ENCODE measurements around the gene PTDSS2.
A peak's percentile ranks its signal among the peaks of the same experiment; 100 is the strongest.
"Not testable (repeated sequence)": the region's sequence is repeated elsewhere in the genome, so short reads cannot be mapped to it uniquely, and the experiment has no call there.

The PTDSS2 gene

GRCh38 chr11:414318-414857 lies 35.7 kb upstream of the PTDSS2 start:
- no peak for DNase-seq

- DNase-seq: no peak
These were observed 34.4 kb upstream of the PTDSS2 start for GRCh38 chr11:415640-416041.

DNA sequence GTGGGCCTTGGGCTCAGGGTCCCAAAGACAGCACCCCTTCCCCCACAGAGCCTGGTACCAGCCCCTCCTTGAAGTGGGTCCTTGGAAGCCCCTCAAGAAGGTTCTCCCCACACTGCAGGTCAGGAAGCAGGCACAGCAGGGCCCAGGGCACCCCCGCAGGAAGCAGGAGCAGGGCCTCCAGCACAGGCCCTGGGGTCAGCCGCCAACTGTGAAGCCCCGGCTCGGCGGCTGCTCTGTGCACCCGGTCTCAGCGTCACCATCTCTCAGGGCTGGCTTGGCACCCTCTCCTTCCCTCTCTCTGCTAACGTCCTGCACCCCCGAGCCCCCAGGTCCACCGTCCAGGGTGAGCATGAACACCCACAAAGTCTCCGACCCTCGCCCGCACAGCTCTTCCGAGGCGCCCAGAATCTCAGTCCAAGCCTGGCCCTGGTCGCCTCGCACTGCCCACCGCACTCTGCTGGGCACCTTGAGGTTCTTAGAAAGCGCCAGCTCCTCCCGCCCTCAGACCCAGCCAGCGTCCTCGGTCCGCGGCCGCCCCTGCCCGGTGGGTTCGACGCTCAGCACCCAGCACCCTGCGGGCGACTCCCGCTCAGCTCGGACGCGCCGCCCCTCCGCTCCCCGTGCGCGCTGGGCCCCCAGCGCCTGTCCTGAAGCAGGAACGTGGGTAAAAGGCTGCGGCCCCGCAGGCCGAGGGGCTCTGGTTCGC lies 33.9 kb upstream of the PTDSS2 start:
- DNase-seq: no peak

- peak; percentile 57 for DNase-seq
These were observed 33.1 kb upstream of the PTDSS2 start for GRCh38 chr11:416757-417621.

- DNase-seq: no peak
These were observed 32.3 kb upstream of the PTDSS2 start for GRCh38 chr11:417652-418342.

DNA sequence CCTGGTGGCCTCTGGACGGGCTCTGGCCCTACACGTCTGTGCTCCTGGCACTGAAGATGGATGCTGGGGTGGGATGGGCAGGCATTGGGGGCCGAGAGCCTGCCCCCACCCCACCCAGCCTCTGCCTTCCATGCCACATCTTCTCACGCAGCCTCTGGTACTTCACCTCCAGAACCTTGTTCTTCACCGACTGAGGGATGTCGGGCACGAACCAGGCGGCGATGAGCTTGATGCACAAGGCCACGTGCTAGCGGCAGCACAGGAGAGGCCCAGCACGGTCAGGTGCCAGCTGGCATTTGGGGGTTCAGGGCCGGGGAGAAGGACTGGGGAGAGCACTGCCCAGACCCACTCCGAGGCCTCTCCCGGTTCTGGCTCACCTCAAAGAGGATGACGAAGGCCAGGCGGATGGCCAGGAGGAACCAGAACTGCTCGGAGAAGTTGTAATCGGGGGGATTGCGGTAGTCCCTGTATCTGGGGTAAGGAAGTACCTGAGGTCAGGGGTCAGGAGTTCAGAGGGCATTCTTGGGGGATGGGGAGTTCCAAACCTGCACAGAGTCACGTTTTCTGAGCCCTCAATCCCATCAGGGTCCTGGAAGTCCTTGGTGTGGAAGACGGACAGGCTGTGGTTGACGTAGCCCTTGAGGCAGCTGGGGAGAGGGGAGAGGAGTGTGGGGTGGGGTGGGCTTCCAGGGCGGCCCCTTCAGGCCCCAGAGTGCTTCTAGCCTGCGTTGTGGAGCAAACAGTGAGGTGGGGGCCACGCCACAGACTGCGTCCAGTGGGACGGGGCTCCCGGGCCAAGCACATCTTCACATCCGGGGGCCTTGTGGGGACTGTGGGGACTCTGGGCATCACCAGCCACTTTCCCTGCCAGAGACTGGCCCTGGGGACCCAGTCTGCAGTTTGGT lies 31.5 kb upstream of the PTDSS2 start:
- no peak for DNase-seq

GRCh38 chr11:419248-420005 lies 30.7 kb upstream of the PTDSS2 start:
- DNase-seq: no peak

DNA sequence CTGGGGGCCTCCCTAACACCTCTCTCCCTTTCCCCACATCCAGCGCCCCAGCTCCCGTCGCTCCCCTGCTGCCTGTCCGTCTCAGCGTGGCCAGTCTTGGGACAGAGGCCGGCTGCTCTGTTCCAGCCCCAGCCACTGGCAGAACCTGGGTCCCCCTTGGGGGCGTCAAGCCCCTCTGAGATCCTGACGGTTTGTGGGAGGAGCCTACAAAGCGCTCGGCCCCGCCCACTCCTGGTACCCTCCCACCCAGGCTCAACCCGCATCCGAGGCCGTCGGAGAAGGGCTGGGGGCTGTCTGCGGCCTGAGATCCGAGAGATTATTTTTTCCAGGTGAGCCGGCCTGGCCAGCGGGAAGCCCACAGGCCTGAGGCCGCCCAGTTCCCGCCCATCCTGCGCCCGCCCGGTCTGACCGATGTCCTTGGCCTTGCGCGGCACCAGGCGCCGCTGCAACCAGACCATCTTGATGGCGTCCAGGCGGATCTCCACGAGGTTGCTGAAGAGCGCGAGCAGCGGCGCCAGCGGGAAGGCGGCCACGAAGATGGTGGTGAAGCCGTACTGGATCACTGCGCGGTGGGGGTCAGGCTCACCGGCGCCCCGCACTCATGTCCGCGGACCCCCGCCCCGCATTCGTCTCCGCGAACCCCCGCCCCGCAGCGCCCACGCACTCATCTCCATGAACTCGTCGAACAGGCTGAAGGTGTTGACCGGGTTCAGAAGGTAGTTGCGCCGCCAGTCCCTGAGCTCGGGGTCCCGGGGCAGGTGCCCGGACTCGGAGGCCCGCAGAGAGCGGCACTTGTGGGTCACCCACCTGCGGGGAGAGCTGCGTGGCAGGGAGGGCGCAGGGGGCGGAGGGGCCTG lies 29.8 kb upstream of the PTDSS2 start:
- DNase-seq: no peak

DNA sequence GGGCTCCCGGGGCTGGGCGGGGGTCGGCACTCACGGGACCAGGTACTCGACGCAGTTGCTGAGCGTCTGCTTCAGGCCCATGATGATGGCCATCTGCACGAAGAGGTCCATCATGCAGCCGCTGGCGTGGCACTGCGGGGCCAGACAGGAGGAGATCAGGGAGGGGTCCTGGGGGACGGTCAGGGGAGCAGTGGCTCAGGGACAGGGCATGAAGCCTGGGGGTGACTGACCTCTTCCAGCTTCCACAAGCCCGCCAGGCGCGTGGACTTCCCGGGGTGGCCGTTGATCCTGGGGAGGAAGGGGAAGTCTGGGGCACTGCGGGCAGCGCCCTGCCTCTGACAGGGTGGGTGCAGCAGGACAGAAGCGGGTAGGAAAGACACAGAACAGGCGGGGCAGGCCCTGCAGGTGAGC lies 29.2 kb upstream of the PTDSS2 start:
- DNase-seq: no peak

DNA sequence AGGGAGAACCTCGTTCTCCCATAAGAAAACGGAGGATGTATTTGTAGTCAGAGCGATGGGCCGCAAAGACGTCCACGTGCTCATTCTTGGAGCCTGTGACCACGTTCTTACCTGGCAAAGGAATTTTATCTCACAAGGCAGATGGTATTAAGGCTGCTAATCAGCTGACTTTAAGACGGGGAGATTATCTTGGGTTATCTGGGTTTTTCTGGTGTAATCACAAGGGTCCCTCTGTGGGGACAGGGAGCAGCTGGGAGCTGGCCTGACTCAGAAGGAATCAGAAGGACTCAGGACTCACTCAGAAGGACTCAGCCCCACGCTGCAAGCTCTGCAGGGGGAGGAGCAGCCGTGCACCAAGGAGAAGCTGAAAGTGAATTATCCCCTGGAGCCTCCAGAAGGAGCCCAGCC lies 27.8 kb upstream of the PTDSS2 start:
- DNase-seq: no peak

DNA sequence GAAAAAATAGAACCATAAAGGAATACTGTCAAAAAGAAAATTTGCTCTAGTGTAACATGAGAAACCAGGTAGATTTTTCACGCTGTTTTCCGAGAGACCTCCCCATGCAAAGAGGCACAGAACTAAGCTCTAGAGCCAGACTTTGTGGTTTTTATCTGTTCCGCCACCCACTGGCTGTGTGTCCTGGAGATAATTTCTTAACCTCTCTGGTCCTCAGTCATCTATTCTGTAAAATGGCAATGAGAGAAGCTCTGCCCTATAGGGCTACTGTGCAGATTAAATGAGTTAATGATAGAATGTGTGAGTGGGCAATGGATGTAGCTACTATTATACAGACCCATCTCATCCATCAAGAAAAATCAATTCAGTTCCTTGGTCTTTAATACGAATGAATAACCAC lies 25.8 kb upstream of the PTDSS2 start:
- no peak for DNase-seq

GRCh38 chr11:424766-425165 lies 25.3 kb upstream of the PTDSS2 start:
- not testable (repeated sequence) for DNase-seq

DNA sequence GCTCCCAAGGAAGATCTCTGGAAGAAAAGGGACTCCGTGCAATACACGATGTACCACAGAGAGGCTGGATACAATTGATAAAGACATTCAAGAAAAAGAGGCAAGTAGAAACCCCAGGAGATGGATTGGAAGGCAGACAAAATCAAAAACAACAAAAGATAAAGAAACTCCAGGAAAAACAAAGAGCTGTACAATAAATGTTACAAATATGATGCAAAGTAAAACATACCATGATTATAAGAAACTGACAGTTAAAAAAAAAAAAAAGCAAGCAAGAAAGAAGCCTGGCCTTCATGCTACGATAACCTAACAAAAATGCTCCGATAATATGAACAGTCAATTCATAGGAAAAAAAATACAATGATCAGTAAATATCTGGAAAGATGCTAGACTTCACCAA lies 24.8 kb upstream of the PTDSS2 start:
- DNase-seq: no peak

GRCh38 chr11:426851-427250 lies 23.2 kb upstream of the PTDSS2 start:
- DNase-seq: no peak

DNA sequence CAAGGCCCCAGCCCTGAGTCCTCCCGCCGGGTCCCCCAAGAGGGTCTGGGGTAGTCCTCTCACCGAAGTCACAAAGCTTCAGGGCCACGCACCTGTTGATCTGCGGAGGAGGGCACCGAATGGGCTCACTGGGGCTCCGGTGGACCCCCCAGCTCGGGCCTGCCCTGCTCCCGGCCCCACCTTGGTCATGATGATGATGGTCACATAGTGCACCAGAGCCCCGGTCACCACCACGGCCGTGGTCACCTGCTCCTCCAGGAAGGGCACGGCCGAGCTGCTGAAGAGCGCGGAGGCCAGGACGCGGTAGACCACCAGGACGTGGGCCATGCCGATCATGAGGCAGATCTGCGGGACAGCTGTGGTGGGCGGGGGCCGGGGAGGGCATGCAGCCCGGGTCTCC lies 21.8 kb upstream of the PTDSS2 start:
- no peak for DNase-seq

GRCh38 chr11:429391-429790 lies 20.7 kb upstream of the PTDSS2 start:
- no peak for DNase-seq

- DNase-seq: no peak
These were observed 20.1 kb upstream of the PTDSS2 start for GRCh38 chr11:429931-430456.

GRCh38 chr11:431921-432320 lies 18.2 kb upstream of the PTDSS2 start:
- DNase-seq: no peak

- no peak for DNase-seq
These were observed 17.5 kb upstream of the PTDSS2 start for GRCh38 chr11:432501-433100.

GRCh38 chr11:433111-433510 lies 17.0 kb upstream of the PTDSS2 start:
- DNase-seq: no peak

Measured in suppressor macrophage treated with lipopolysaccharide for 4 hours (primary cell).